GM12878 (cell line): ENCODE results near the gene SCAF8. TPM values are rescaled to one million over a fixed set of nuclear protein-coding genes. Genes with fewer than 3 reads are reported as not detected.

ENCODE experiments used
- ASH2L ChIP-seq: fragments of 300-600, 200-600 bp; sonication (generic); IDR thresholded peaks from 2 replicates; pipeline ENCODE4 v1.6.1; 2017; ENCODE audit warnings: low read depth, mild to moderate bottlenecking, borderline replicate concordance
- CBFB ChIP-seq: IDR thresholded peaks from 2 replicates; pipeline ENCODE4 v1.6.1; 2016; ENCODE audit warnings: antibody characterized with exemption, low read depth
- HCFC1 ChIP-seq: fragments of 150-350 bp; IDR thresholded peaks from 2 replicates; pipeline ENCODE4 v1.6.1; 2014; ENCODE audit warnings: low read length
- HDAC6 ChIP-seq: fragments of 200-600 bp; sonication (generic); IDR thresholded peaks from one replicate; pipeline ENCODE4 v1.8.0; 2017; ENCODE audit warnings: antibody characterized with exemption; ENCODE audit not compliant: unreplicated experiment
- KDM1A ChIP-seq: fragments of 200-600 bp; sonication (generic); IDR thresholded peaks from 2 replicates; pipeline ENCODE4 v1.6.1; 2016; ENCODE audit warnings: borderline replicate concordance
- MYC ChIP-seq: IDR thresholded peaks from 2 replicates; pipeline ENCODE4 v1.6.1; 2011; ENCODE audit warnings: mild to moderate bottlenecking, low read length, moderate library complexity, inconsistent platforms; ENCODE audit not compliant: insufficient read depth, insufficient replicate concordance, insufficient read length, severe bottlenecking
- STAT1 ChIP-seq: fragments of 450-650 bp; conservative IDR thresholded peaks from 2 replicates; pipeline ENCODE4 v1.6.1; 2014; ENCODE audit warnings: antibody characterized with exemption, mild to moderate bottlenecking
- TCF3 ChIP-seq: IDR thresholded peaks from 2 replicates; pipeline ENCODE4 v1.6.1; 2012; ENCODE audit warnings: low read depth, mild to moderate bottlenecking, low read length, borderline replicate concordance; ENCODE audit not compliant: insufficient read depth
- WRNIP1 ChIP-seq: IDR thresholded peaks from 2 replicates; pipeline ENCODE4 v1.6.1; 2011; ENCODE audit warnings: low read depth, low read length, improper control_type of control experiment, borderline replicate concordance
- ZBED1 ChIP-seq: IDR thresholded peaks from 2 replicates; pipeline ENCODE4 v1.6.1; 2016; ENCODE audit warnings: borderline replicate concordance
- ZNF622 ChIP-seq: fragments of 450-650 bp; IDR thresholded peaks from 2 replicates; pipeline ENCODE4 v1.6.1; 2017; ENCODE audit warnings: mild to moderate bottlenecking, inconsistent platforms
- polyA plus RNA-seq, 11 experiments: library from polyadenylated mRNA; depleted of rRNA in 4 of 11; unstranded in 6 of 11; stranded (reverse) in 5 of 11; fragments of >200 nt; fragmentation: Nextera tagmentation in 4 of 11; fragmentation: Illumina TruSeq in 1 of 11; extraction: Ambion mirVana in 4 of 11; extraction: Trizol in 1 of 11; gene quantifications; 1 replicate in 1 of 11; 2 replicates in 10 of 11; pipeline versions ENCODE4 v1.2.1 to v1.2.3, GENCODE V29; 2011 to 2016; ENCODE audit warnings: inconsistent platforms in 2 of 11, missing spikeins in 2 of 11, low read depth in 1 of 11
- total RNA-seq, 4 experiments: library from RNA; depleted of rRNA in 3 of 4; stranded (reverse); fragments of >200 nt in 3 of 4; fragmentation: Illumina TruSeq in 1 of 4; extraction: Trizol in 1 of 4; gene quantifications; 2 replicates each; pipeline versions ENCODE4 v1.2.1 to v1.2.3, GENCODE V29; 2013 to 2021
- TF ChIP-seq, protein P1 (sequence below): fragments of 450-650 bp; IDR thresholded peaks from 2 replicates; pipeline ENCODE4 v1.6.1; 2017; ENCODE audit warnings: mild to moderate bottlenecking, low read depth, inconsistent platforms; ENCODE audit not compliant: poor library complexity, severe bottlenecking
- TF ChIP-seq, protein P2 (sequence below): fragments of 450-650 bp; IDR thresholded peaks from 2 replicates; pipeline ENCODE4 v1.6.1; 2014; ENCODE audit warnings: mild to moderate bottlenecking
- TF ChIP-seq, protein P3 (sequence below): IDR thresholded peaks from 2 replicates; pipeline ENCODE4 v1.6.1; 2012; ENCODE audit warnings: low read depth, low read length, improper control_type of control experiment
- TF ChIP-seq, protein P4 (sequence below): fragments of 450-650 bp; IDR thresholded peaks from 2 replicates; pipeline ENCODE4 v1.6.1; 2016; ENCODE audit warnings: mild to moderate bottlenecking
- TF ChIP-seq, protein P5 (sequence below): IDR thresholded peaks from 2 replicates; pipeline ENCODE4 v1.6.1; 2011; ENCODE audit warnings: borderline replicate concordance, low read depth, mild to moderate bottlenecking, moderate library complexity, low read length; ENCODE audit not compliant: insufficient read depth, poor library complexity, severe bottlenecking
- TF ChIP-seq, protein P6 (sequence below): fragments of 450-650 bp; formaldehyde crosslinking; IDR thresholded peaks from 2 replicates; pipeline ENCODE4 v1.4.0; 2022; ENCODE audit warnings: mild to moderate bottlenecking, moderate library complexity

Gene SCAF8
- total and polyA plus RNA-seq, 10 of the 15 experiments (the other 5 are each of a cell fraction or from before 2014, with no cell fraction given): 8.1 to 28.8 (median 15.9) TPM

- TF ChIP-seq, protein P1, sequence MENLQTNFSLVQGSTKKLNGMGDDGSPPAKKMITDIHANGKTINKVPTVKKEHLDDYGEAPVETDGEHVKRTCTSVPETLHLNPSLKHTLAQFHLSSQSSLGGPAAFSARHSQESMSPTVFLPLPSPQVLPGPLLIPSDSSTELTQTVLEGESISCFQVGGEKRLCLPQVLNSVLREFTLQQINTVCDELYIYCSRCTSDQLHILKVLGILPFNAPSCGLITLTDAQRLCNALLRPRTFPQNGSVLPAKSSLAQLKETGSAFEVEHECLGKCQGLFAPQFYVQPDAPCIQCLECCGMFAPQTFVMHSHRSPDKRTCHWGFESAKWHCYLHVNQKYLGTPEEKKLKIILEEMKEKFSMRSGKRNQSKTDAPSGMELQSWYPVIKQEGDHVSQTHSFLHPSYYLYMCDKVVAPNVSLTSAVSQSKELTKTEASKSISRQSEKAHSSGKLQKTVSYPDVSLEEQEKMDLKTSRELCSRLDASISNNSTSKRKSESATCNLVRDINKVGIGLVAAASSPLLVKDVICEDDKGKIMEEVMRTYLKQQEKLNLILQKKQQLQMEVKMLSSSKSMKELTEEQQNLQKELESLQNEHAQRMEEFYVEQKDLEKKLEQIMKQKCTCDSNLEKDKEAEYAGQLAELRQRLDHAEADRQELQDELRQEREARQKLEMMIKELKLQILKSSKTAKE: no peak
- no peak for TF ChIP-seq WRNIP1
- TF ChIP-seq CBFB: peak; percentile 72; the same call in 1 of the 2 replicates
- TF ChIP-seq MYC: peak; percentile 33
- TF ChIP-seq, protein P2, sequence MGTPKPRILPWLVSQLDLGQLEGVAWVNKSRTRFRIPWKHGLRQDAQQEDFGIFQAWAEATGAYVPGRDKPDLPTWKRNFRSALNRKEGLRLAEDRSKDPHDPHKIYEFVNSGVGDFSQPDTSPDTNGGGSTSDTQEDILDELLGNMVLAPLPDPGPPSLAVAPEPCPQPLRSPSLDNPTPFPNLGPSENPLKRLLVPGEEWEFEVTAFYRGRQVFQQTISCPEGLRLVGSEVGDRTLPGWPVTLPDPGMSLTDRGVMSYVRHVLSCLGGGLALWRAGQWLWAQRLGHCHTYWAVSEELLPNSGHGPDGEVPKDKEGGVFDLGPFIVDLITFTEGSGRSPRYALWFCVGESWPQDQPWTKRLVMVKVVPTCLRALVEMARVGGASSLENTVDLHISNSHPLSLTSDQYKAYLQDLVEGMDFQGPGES: peak; percentile 55; the same call in 1 of the 2 replicates
- TF ChIP-seq, protein P3, sequence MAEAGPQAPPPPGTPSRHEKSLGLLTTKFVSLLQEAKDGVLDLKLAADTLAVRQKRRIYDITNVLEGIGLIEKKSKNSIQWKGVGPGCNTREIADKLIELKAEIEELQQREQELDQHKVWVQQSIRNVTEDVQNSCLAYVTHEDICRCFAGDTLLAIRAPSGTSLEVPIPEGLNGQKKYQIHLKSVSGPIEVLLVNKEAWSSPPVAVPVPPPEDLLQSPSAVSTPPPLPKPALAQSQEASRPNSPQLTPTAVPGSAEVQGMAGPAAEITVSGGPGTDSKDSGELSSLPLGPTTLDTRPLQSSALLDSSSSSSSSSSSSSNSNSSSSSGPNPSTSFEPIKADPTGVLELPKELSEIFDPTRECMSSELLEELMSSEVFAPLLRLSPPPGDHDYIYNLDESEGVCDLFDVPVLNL: no peak
- no peak for TF ChIP-seq ZNF622
- TF ChIP-seq HCFC1: peak; percentile 46
- TF ChIP-seq, protein P4, sequence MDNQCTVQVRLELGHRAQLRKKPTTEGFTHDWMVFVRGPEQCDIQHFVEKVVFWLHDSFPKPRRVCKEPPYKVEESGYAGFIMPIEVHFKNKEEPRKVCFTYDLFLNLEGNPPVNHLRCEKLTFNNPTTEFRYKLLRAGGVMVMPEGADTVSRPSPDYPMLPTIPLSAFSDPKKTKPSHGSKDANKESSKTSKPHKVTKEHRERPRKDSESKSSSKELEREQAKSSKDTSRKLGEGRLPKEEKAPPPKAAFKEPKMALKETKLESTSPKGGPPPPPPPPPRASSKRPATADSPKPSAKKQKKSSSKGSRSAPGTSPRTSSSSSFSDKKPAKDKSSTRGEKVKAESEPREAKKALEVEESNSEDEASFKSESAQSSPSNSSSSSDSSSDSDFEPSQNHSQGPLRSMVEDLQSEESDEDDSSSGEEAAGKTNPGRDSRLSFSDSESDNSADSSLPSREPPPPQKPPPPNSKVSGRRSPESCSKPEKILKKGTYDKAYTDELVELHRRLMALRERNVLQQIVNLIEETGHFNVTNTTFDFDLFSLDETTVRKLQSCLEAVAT: no peak
- no peak for TF ChIP-seq ASH2L
- TF ChIP-seq, protein P5, sequence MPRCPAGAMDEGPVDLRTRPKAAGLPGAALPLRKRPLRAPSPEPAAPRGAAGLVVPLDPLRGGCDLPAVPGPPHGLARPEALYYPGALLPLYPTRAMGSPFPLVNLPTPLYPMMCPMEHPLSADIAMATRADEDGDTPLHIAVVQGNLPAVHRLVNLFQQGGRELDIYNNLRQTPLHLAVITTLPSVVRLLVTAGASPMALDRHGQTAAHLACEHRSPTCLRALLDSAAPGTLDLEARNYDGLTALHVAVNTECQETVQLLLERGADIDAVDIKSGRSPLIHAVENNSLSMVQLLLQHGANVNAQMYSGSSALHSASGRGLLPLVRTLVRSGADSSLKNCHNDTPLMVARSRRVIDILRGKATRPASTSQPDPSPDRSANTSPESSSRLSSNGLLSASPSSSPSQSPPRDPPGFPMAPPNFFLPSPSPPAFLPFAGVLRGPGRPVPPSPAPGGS: no peak
- TF ChIP-seq TCF3: no peak
- TF ChIP-seq KDM1A: no peak
- no peak for TF ChIP-seq ZBED1
- no peak for TF ChIP-seq HDAC6
- TF ChIP-seq STAT1: peak; percentile 82; the same call in 1 of the 2 replicates
- TF ChIP-seq, protein P6, sequence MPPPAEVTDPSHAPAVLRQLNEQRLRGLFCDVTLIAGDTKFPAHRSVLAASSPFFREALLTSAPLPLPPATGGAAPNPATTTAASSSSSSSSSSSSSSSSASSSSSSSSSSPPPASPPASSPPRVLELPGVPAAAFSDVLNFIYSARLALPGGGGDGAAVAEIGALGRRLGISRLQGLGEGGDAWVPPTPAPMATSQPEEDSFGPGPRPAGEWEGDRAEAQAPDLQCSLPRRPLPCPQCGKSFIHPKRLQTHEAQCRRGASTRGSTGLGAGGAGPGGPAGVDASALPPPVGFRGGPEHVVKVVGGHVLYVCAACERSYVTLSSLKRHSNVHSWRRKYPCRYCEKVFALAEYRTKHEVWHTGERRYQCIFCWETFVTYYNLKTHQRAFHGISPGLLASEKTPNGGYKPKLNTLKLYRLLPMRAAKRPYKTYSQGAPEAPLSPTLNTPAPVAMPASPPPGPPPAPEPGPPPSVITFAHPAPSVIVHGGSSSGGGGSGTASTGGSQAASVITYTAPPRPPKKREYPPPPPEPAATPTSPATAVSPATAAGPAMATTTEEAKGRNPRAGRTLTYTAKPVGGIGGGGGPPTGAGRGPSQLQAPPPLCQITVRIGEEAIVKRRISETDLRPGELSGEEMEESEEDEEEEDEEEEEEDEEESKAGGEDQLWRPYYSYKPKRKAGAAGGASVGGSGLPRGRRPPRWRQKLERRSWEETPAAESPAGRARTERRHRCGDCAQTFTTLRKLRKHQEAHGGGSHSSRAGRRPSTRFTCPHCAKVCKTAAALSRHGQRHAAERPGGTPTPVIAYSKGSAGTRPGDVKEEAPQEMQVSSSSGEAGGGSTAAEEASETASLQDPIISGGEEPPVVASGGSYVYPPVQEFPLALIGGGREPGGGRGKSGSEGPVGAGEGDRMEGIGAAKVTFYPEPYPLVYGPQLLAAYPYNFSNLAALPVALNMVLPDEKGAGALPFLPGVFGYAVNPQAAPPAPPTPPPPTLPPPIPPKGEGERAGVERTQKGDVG: no peak
These were observed at the start of gene SCAF8 (continued) for GRCh38 chr6:154733183-154733625.
